Germinal center (tissue), 1 donor: ENCODE data around the gene RLN2.
A peak's percentile ranks its signal among the peaks of the same experiment; 100 is the strongest.
"Not testable (repeated sequence)": the region's sequence is repeated elsewhere in the genome, so short reads cannot be mapped to it uniquely, and the experiment has no call there.

ENCODE experiments used
- DNase-seq: peaks from one replicate; pipeline ENCODE4 v3.0.0; 2012; ENCODE audit warnings: mixed read lengths, low spot score

Gene RLN2

GRCh38 chr9:5303840-5304795 is at the start of gene RLN2:
TSS of gene RLN2 (minus strand) at chr9:5304716. CDS start at chr9:5304580, 136 bp downstream.
- not testable (repeated sequence) for DNase-seq

- DNase-seq, result no peak
These were observed 49.7 kb upstream of the RLN2 start for GRCh38 chr9:5354184-5354583.

- DNase-seq, result no peak
These were observed 48.2 kb upstream of the RLN2 start for GRCh38 chr9:5352637-5353248.

- DNase-seq, result peak; percentile 6
These were observed 34.8 kb upstream of the RLN2 start, which contains the start of gene RLN1 for GRCh38 chr9:5338992-5339981. TSS of gene RLN1 (minus strand) at chr9:5339876. CDS start at chr9:5339746, 130 bp downstream.

GRCh38 chr9:5336688-5337087 is 32.2 kb upstream of the RLN2 start:
- DNase-seq, result no peak

- DNase-seq, result not testable (repeated sequence)
These were observed 26.8 kb upstream of the RLN2 start for GRCh38 chr9:5331276-5331675.

GRCh38 chr9:5326893-5327548 is 22.5 kb upstream of the RLN2 start:
- no peak for DNase-seq

- no peak for DNase-seq
These were observed 21.7 kb upstream of the RLN2 start for GRCh38 chr9:5326187-5326586.

GRCh38 chr9:5321601-5322000 is 17.1 kb upstream of the RLN2 start:
- DNase-seq, result not testable (repeated sequence)

GRCh38 chr9:5321058-5321457 is 16.5 kb upstream of the RLN2 start:
- DNase-seq, result no peak

GRCh38 chr9:5316406-5316805 is 11.9 kb upstream of the RLN2 start:
- DNase-seq, result not testable (repeated sequence)

GRCh38 chr9:5315187-5315923 is 10.8 kb upstream of the RLN2 start:
- DNase-seq, result no peak

GRCh38 chr9:5310851-5311250 is 6.3 kb upstream of the RLN2 start:
- DNase-seq, result no peak

GRCh38 chr9:5305741-5306140 is 1.2 kb upstream of the RLN2 start:
- no peak for DNase-seq

GRCh38 chr9:5301544-5301943 is 3.0 kb downstream of the RLN2 start:
- DNase-seq, result no peak

- no peak for DNase-seq
These were observed 12.4 kb downstream of the RLN2 start for GRCh38 chr9:5292141-5292540.

GRCh38 chr9:5288591-5288990 is 15.9 kb downstream of the RLN2 start:
- no peak for DNase-seq

- DNase-seq, result no peak
These were observed 18.3 kb downstream of the RLN2 start for GRCh38 chr9:5286262-5286661.

GRCh38 chr9:5278486-5278885 is 26.0 kb downstream of the RLN2 start:
- DNase-seq, result peak; percentile 23

GRCh38 chr9:5274770-5275169 is 29.7 kb downstream of the RLN2 start:
- DNase-seq, result no peak

GRCh38 chr9:5269249-5269715 is 35.2 kb downstream of the RLN2 start:
- DNase-seq, result no peak
